Common myeloid progenitor, CD34-positive (primary cell): ENCODE results near the gene GHRHR. TPM values are rescaled to one million over a fixed set of nuclear protein-coding genes. Genes with fewer than 3 reads are reported as not detected.

Experiments
- CTCF ChIA-PET: fragments of 350-600 bp; sonication (Branson Sonifier 250); formaldehyde crosslinking; loops from one replicate; lab custom pipeline; 2021; ENCODE audit warnings: antibody characterized with exemption; lab: Charles Lee
- POLR2A ChIA-PET: fragments of 350-600 bp; sonication (Branson Sonifier 250); formaldehyde crosslinking; loops from one replicate; lab custom pipeline; 2021; ENCODE audit warnings: antibody characterized with exemption; lab: Charles Lee
- DNase-seq, 3 donors: peaks; one replicate each; pipeline versions ENCODE4 v3.0.0 to v3.0.0-alpha.2; 2013
- H3K27ac ChIP-seq, 2 experiments: 1 replicate in 1 of 2; 2 replicates in 1 of 2; pipeline ENCODE4 v1.7.0; 2013; ENCODE audit warnings: inconsistent platforms in 2 of 2, low read length in 2 of 2, mild to moderate bottlenecking in 2 of 2, low read depth in 1 of 2, moderate library complexity in 1 of 2; ENCODE audit not compliant: severe bottlenecking in 2 of 2, insufficient read depth in 1 of 2, poor library complexity in 1 of 2
- H3K27me3 ChIP-seq, 5 experiments: replicated peaks in 2 of 5; 1 replicate in 3 of 5; 2 replicates in 2 of 5; pipeline versions ENCODE4 v1.6.1 to v1.7.0; 2013; ENCODE audit warnings: low read length in 4 of 5, mild to moderate bottlenecking in 2 of 5, moderate library complexity in 2 of 5, inconsistent platforms in 1 of 5; ENCODE audit not compliant: insufficient read depth in 5 of 5, control insufficient read depth in 4 of 5
- H3K36me3 ChIP-seq, 4 experiments: 1 replicate in 2 of 4; 2 replicates in 2 of 4; pipeline versions ENCODE4 v1.6.1 to v1.7.0; 2013; ENCODE audit warnings: low read length in 3 of 4, control low read depth in 1 of 4, mild to moderate bottlenecking in 1 of 4; ENCODE audit not compliant: control insufficient read depth in 4 of 4, insufficient read depth in 4 of 4
- H3K4me1 ChIP-seq, 4 experiments: 1 replicate in 3 of 4; 2 replicates in 1 of 4; pipeline versions ENCODE4 v1.6.1 to v1.7.1; 2013; ENCODE audit warnings: low read length in 3 of 4, mild to moderate bottlenecking in 3 of 4, control low read depth in 1 of 4, inconsistent platforms in 1 of 4, moderate library complexity in 1 of 4; ENCODE audit not compliant: control insufficient read depth in 4 of 4, insufficient read depth in 4 of 4; ENCODE audit errors: control extremely low read depth in 1 of 4
- H3K4me3 ChIP-seq, 7 experiments: 1 replicate in 4 of 7; 2 replicates in 3 of 7; pipeline versions ENCODE4 v1.5.1 to v1.7.0; 2013; ENCODE audit warnings: mild to moderate bottlenecking in 7 of 7, low read length in 6 of 7, moderate library complexity in 6 of 7, inconsistent platforms in 2 of 7, low read depth in 2 of 7, control low read depth in 1 of 7; ENCODE audit not compliant: insufficient read depth in 4 of 7, control insufficient read depth in 1 of 7; ENCODE audit errors: extremely low read depth in 1 of 7
- H3K9me3 ChIP-seq, 5 experiments: 1 replicate in 4 of 5; 2 replicates in 1 of 5; pipeline versions ENCODE4 v1.6.1 to v1.7.1; 2013; ENCODE audit warnings: low read length in 4 of 5, mild to moderate bottlenecking in 2 of 5, inconsistent platforms in 1 of 5, low read depth in 1 of 5, moderate library complexity in 1 of 5; ENCODE audit not compliant: control insufficient read depth in 4 of 5, insufficient read depth in 2 of 5; ENCODE audit errors: control extremely low read depth in 1 of 5
- WGBS: methylation state at CpG from one replicate; pipeline ENCODE4 v1.1.5; 2013; ENCODE audit not compliant: insufficient coverage; 5-methylcytosine and 5-hydroxymethylcytosine counted together
- polyA plus RNA-seq: library from polyadenylated mRNA; unstranded; fragments of 120-200 nt; gene quantifications from one replicate; pipeline ENCODE4 v1.2.1, GENCODE V29; 2013

GHRHR gene
- not detected for polyA plus RNA-seq

GRCh38 chr7:30963842-30964241 is at the start of gene GHRHR:
GHRHR (plus strand) TSS chr7:30963953; CDS start chr7:30964069, 116 bp downstream.
- 83% methylated on average over 11 of the region's 11 CpGs for WGBS
- DNase-seq: no peak
- ChIA-PET CTCF (no interaction called here), POLR2A (no interaction called here)
- Histone ChIP-seq H3K27ac (no peak within 1 kb of the TSS), H3K36me3 (no peaks in the 10 kb centered on the region), H3K9me3 (no peaks in the 10 kb centered on the region), H3K4me1 (no peaks in the 10 kb centered on the region), H3K27me3 (peaks cover 0 to 7% (median 0%) of the 10 kb centered on the region in 5 experiments), H3K4me3 (no peak within 1 kb of the TSS)

- 50% methylated on average over 1 of the region's 4 CpGs for WGBS
- ChIA-PET POLR2A (no interaction called here), CTCF (interaction anchor here (1.7 kb wide), 1 partner anchor 24 kb away, joined by 7 read pairs; no protein-coding TSS in a partner anchor)
- Histone ChIP-seq H3K36me3 (no peaks in the 10 kb centered on the region), H3K4me1 (peaks cover 0 to 12% (median 1%) of the 10 kb centered on the region in 4 experiments), H3K9me3 (no peaks in the 10 kb centered on the region), H3K4me3 (no peak overlapping the region), H3K27me3 (no peaks in the 10 kb centered on the region), H3K27ac (no peak overlapping the region)
- peak in 2 of 3 donors; percentile 18 to 22 for DNase-seq
Measured at GRCh38 chr7:30914596-30914995, 49.2 kb upstream of the GHRHR start.

- Histone ChIP-seq H3K27ac (peak overlapping the region in 1 of 2 experiments; percentile 25), H3K4me1 (peaks cover 0 to 12% (median 1%) of the 10 kb centered on the region in 4 experiments), H3K4me3 (no peak overlapping the region), H3K9me3 (no peaks in the 10 kb centered on the region), H3K27me3 (no peaks in the 10 kb centered on the region), H3K36me3 (no peaks in the 10 kb centered on the region)
- CTCF ChIA-PET: no interaction called here
- POLR2A ChIA-PET: no interaction called here
- DNase-seq: peak; percentile 18 to 52 (median 35)
- WGBS: 94% methylated on average over 7 of the region's 11 CpGs
Measured at GRCh38 chr7:30915005-30915601, 48.6 kb upstream of the GHRHR start.

GRCh38 chr7:30915751-30916150 is 48.0 kb upstream of the GHRHR start:
- ChIA-PET CTCF (no interaction called here), POLR2A (no interaction called here)
- no peak for DNase-seq
- H3K9me3 ChIP-seq: no peaks in the 10 kb centered on the region
- H3K27ac ChIP-seq: peak overlapping the region in 1 of 2 experiments; percentile 25
- 66% methylated on average over 5 of the region's 6 CpGs for WGBS
- no peaks in the 10 kb centered on the region for H3K36me3 ChIP-seq
- H3K4me1 ChIP-seq: peaks cover 0 to 12% (median 1%) of the 10 kb centered on the region in 4 experiments
- no peak overlapping the region for H3K4me3 ChIP-seq
- no peaks in the 10 kb centered on the region for H3K27me3 ChIP-seq

- H3K27ac ChIP-seq: peak overlapping the region in 1 of 2 experiments; percentile 25
- CTCF ChIA-PET: no interaction called here
- DNase-seq: no peak
- H3K36me3 ChIP-seq: no peaks in the 10 kb centered on the region
- 87% methylated on average over 3 of the region's 3 CpGs for WGBS
- no peaks in the 10 kb centered on the region for H3K9me3 ChIP-seq
- POLR2A ChIA-PET: no interaction called here
- no peaks in the 10 kb centered on the region for H3K27me3 ChIP-seq
- no peak overlapping the region for H3K4me3 ChIP-seq
- peaks cover 0 to 9% (median 1%) of the 10 kb centered on the region in 4 experiments for H3K4me1 ChIP-seq
Measured at GRCh38 chr7:30916255-30916654, 47.5 kb upstream of the GHRHR start.

GRCh38 chr7:30916767-30917166 is 47.0 kb upstream of the GHRHR start:
- Histone ChIP-seq H3K36me3 (no peaks in the 10 kb centered on the region), H3K4me1 (peaks cover 0 to 4% (median 0%) of the 10 kb centered on the region in 4 experiments), H3K27ac (no peak overlapping the region), H3K9me3 (no peaks in the 10 kb centered on the region), H3K27me3 (no peaks in the 10 kb centered on the region), H3K4me3 (no peak overlapping the region)
- WGBS: 96% methylated on average over 7 of the region's 7 CpGs
- DNase-seq: no peak
- ChIA-PET CTCF (no interaction called here), POLR2A (no interaction called here)

- CTCF ChIA-PET: no interaction called here
Measured at GRCh38 chr7:30917216-30917893, 46.4 kb upstream of the GHRHR start.

More at GRCh38 chr7:30917216-30917893, 46.4 kb upstream of the GHRHR start:
- no peak for DNase-seq
- H3K36me3 ChIP-seq: no peaks in the 10 kb centered on the region
- H3K27me3 ChIP-seq: no peaks in the 10 kb centered on the region
- H3K4me1 ChIP-seq: peaks cover 0 to 3% (median 0%) of the 10 kb centered on the region in 4 experiments
- no peak overlapping the region for H3K4me3 ChIP-seq
- no peaks in the 10 kb centered on the region for H3K9me3 ChIP-seq
- 100% methylated on average over 1 of the region's 4 CpGs for WGBS
- POLR2A ChIA-PET: no interaction called here
- H3K27ac ChIP-seq: no peak overlapping the region
